Psoas muscle (tissue), 8 donors: Measurements from ENCODE around the gene MED28. TPM values are rescaled to one million over a fixed set of nuclear protein-coding genes. Genes with fewer than 3 reads are reported as not detected.
A peak's percentile ranks its signal among the peaks of the same experiment; 100 is the strongest.

ENCODE experiments used
- ATAC-seq, 4 donors: fragments of 200-7000 bp; cut with Tn5 transposase; one replicate each; pipeline ENCODE4 v1.9.1; 2020; ENCODE audit warnings: moderate library complexity in 3 of 4, mild to moderate bottlenecking in 2 of 4
- DNase-seq, 2 donors: peaks; one replicate each; pipeline ENCODE4 v3.0.0-alpha.2; 2020
- H3K27ac ChIP-seq: fragments of 200-600 bp; one replicate; pipeline ENCODE4 v1.8.0; 2022
- H3K27me3 ChIP-seq, 3 donors: fragments of 200-600 bp in 1 of 3; one replicate each; pipeline versions ENCODE4 v1.6.1 to v1.8.0; 2013 to 2022; ENCODE audit warnings: low read length in 2 of 3, mild to moderate bottlenecking in 2 of 3, moderate library complexity in 1 of 3; ENCODE audit not compliant: insufficient read depth in 3 of 3
- H3K36me3 ChIP-seq, 2 donors: fragments of 200-600 bp in 1 of 2; one replicate each; pipeline versions ENCODE4 v1.6.1 to v1.8.0; 2013 to 2022; ENCODE audit warnings: low read depth in 1 of 2, mild to moderate bottlenecking in 1 of 2, moderate library complexity in 1 of 2; ENCODE audit not compliant: insufficient read depth in 1 of 2
- H3K4me1 ChIP-seq: fragments of 200-600 bp; one replicate; pipeline ENCODE4 v1.8.0; 2022
- H3K4me3 ChIP-seq: fragments of 200-600 bp; one replicate; pipeline ENCODE4 v1.8.0; 2022; ENCODE audit warnings: mild to moderate bottlenecking
- H3K9me3 ChIP-seq: fragments of 200-600 bp; one replicate; pipeline ENCODE4 v1.8.0; 2022
- CTCF ChIP-seq: fragments of 200-600 bp; IDR thresholded peaks from one replicate; pipeline ENCODE4 v1.8.0; 2022; ENCODE audit warnings: antibody characterized with exemption
- WGBS, 3 donors: extraction: QIAGEN DNeasy Blood & Tissue Kit; methylation state at CpG; one replicate each; pipeline versions ENCODE4 v1.1.6 to v1.1.7; 2013; 5-methylcytosine and 5-hydroxymethylcytosine counted together
- intact Hi-C, 2 donors: fragments of 100-400 bp; cut with DNase I; formaldehyde crosslinking; loops; one replicate each; pipeline versions ENCODE4 v1.11.0 to v1.14.2; 2022
- polyA plus RNA-seq, 3 donors: library from polyadenylated mRNA; stranded (reverse); fragments of 200-250 nt; gene quantifications; one replicate each; pipeline ENCODE4 v1.2.3, GENCODE V29; 2013
- total RNA-seq, 4 donors: library from RNA; stranded (reverse); fragmentation: NEBNext Ultra II Directional in 2 of 4; extraction: Animal tissue kit (Norgen Biotek cat#: 25700) in 2 of 4; gene quantifications; one replicate each; pipeline versions ENCODE4 v1.2.1 to v1.2.4, GENCODE V29; 2021 to 2023
- donor health status: healthy with polysubstance abuse.
- donor health status: DM: no; HTN: no; CAD: no; lungs with moderate emphysema.
- donor health status: Bipolar disorder and iron deficiency.
- donor health status: healthy.
- donor health status: DM: yes; HTN: yes; CAD: no.
- donor health status: DM: no; HTN: no; CAD: no.
- donor health status: DM: no; HTN: no; CAD: no.
- donor health status: DM: yes; HTN: yes; CAD: no.

The MED28 gene
- total and polyA plus RNA-seq, 7 donors = 27.2 to 58.3 (median 36.2) TPM

- 1% methylated on average over 23 of the region's 23 CpGs for WGBS, 3 donors
- DNase-seq = no peak
- H3K4me1 ChIP-seq = peaks cover 39% of the 10 kb centered on the region
Measured at GRCh38 chr4:17613761-17614415, 553 bp upstream of the MED28 start.

GRCh38 chr4:17616283-17616682, 1.8 kb downstream of the MED28 start:
- intact Hi-C loops = no loop called here
- H3K36me3 ChIP-seq = peaks cover 2 to 23% of the 10 kb centered on the region in 2 donors
- no peak for ATAC-seq
- no peak for DNase-seq
- H3K27me3 ChIP-seq = no peaks in the 10 kb centered on the region
- no peak for TF ChIP-seq CTCF
- peak overlapping the region; percentile 81 for H3K4me3 ChIP-seq
- 58 to 76% (median 60%) methylated on average over 5 of the region's 5 CpGs for WGBS, 3 donors
- H3K27ac ChIP-seq = peak overlapping the region; percentile 90
- peaks cover 59% of the 10 kb centered on the region for H3K4me1 ChIP-seq
- H3K9me3 ChIP-seq = no peaks in the 10 kb centered on the region

More at GRCh38 chr4:17613761-17614415, 553 bp upstream of the MED28 start:
- Histone ChIP-seq H3K36me3 (peaks cover 2 to 14% of the 10 kb centered on the region in 2 donors), H3K27me3 (no peaks in the 10 kb centered on the region), H3K4me3 (peak overlapping the region; percentile 81), H3K9me3 (no peaks in the 10 kb centered on the region), H3K27ac (peak overlapping the region; percentile 90)
- intact Hi-C loops = loop anchor here in 1 of 2 donors (5.0 kb wide), 2 partner anchors 37 to 198 kb away; partner anchors contain the start of genes DCAF16, LAP3 and NCAPG
- peak; percentile 76 to 79 (median 78) for ATAC-seq
- TF ChIP-seq CTCF = no peak

- Histone ChIP-seq H3K36me3 (peaks cover 11 to 49% of the 10 kb centered on the region in 2 donors), H3K4me3 (peak overlapping the region; percentile 48), H3K4me1 (peaks cover 74% of the 10 kb centered on the region), H3K9me3 (no peaks in the 10 kb centered on the region), H3K27ac (peak overlapping the region; percentile 83), H3K27me3 (no peaks in the 10 kb centered on the region)
- 0 to 37% (median 13%) methylated on average over 1 of the region's 1 CpG for WGBS, 3 donors
- DNase-seq (no peak), ATAC-seq (peak in 3 of 4 donors; percentile 19 to 49 (median 34))
- intact Hi-C loops = no loop called here
- TF ChIP-seq CTCF = no peak
Measured at GRCh38 chr4:17618926-17619325, 4.5 kb downstream of the MED28 start.

GRCh38 chr4:17619416-17620105, 5.1 kb downstream of the MED28 start:
- Histone ChIP-seq H3K9me3 (no peaks in the 10 kb centered on the region), H3K27me3 (no peaks in the 10 kb centered on the region), H3K27ac (peak overlapping the region; percentile 83), H3K4me1 (peaks cover 78% of the 10 kb centered on the region), H3K36me3 (peaks cover 11 to 56% of the 10 kb centered on the region in 2 donors), H3K4me3 (peak overlapping the region; percentile 48)
- intact Hi-C loops = no loop called here
- 24 to 53% (median 29%) methylated on average over 7 of the region's 7 CpGs for WGBS, 3 donors
- DNase-seq (peak; percentile 44 to 69), ATAC-seq (peak; percentile 84 to 90 (median 89))
- TF ChIP-seq CTCF = no peak
